HFFc6 (cell line): ENCODE data around the gene RAB11FIP4. TPM values are rescaled to one million over a fixed set of nuclear protein-coding genes. Genes with fewer than 3 reads are reported as not detected.

ENCODE experiments used
- DNase-seq: peaks from one replicate; pipeline ENCODE4 v3.0.0-alpha.2; 2018
- H3K27ac Mint-ChIP-seq: 2 replicates; pipeline ENCODE4 v1.8.0; 2020; ENCODE audit warnings: mild to moderate bottlenecking, mixed read lengths
- H3K27me3 Mint-ChIP-seq: 2 replicates; pipeline ENCODE4 v1.8.0; 2021; ENCODE audit warnings: mild to moderate bottlenecking, moderate library complexity, mixed read lengths; ENCODE audit not compliant: insufficient read depth
- H3K36me3 Mint-ChIP-seq: 2 replicates; pipeline ENCODE4 v1.8.0; 2021; ENCODE audit warnings: low read depth, mixed read lengths
- H3K4me1 Mint-ChIP-seq: 2 replicates; pipeline ENCODE4 v1.8.0; 2020; ENCODE audit warnings: low read depth, mixed read lengths
- H3K4me3 Mint-ChIP-seq: 2 replicates; pipeline ENCODE4 v1.8.0; 2020; ENCODE audit warnings: mild to moderate bottlenecking, moderate library complexity, mixed read lengths
- H3K9me3 Mint-ChIP-seq: 2 replicates; pipeline ENCODE4 v1.8.0; 2020; ENCODE audit warnings: mild to moderate bottlenecking, mixed read lengths
- total RNA-seq, 6 experiments: library from RNA; stranded (reverse); fragmentation: NEBNext Ultra II Directional; extraction: Animal tissue kit (Norgen Biotek cat#: 25700); gene quantifications; 2 replicates in 1 of 6; 3 replicates in 5 of 6; pipeline ENCODE4 v1.2.3, GENCODE V29; 2021
- TF ChIP-seq, protein P1 (sequence below): fragments of 200-600 bp; sonication (generic); IDR thresholded peaks from 2 replicates; pipeline ENCODE4 v1.5.0; 2021; ENCODE audit warnings: antibody characterized with exemption, mild to moderate bottlenecking

The RAB11FIP4 gene
- total RNA-seq, 6 experiments from 2014 or later = 0.02 to 0.38 (median 0.09) TPM

DNA sequence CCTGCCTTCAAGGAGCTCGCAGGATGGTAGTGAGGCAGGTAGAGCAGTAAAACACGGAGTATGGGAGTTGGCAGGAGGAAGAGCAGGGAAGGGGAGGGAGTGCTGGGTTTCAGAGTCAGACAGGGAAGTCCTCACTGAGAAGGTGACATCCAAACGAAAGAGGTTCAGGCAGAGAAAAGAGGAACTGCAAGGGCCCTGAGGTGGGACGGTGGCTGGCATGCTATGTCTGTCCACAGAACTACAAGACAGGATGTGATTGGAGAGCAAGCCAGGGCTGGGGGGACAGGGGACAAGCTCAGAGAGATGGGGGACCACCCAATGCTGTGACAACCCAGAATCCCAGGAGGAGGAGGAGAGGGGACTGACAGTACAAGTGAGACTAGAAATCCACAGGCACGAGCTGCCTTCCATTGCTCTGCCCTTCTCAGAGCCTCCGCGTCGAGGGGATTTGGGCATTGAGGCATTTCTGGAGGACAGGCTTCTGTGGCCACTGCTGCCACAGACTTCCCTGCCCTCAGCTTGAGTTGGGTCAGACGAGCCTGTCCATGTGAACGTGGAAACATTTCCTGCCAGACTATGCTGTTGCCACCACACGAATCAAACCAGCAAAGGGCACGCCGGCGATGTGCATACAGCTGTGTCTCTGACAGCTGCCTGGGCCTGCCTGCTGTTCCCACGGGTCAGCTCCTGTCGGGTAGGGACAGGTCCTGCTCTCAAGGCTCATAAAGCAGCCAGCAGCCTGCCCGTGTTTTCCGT is 100.1 kb downstream of the RAB11FIP4 start:
- no peaks in the 10 kb centered on the region for H3K9me3 Mint-ChIP-seq
- peaks cover 13% of the 10 kb centered on the region for H3K4me1 Mint-ChIP-seq
- H3K27ac Mint-ChIP-seq = no peak overlapping the region
- H3K4me3 Mint-ChIP-seq = no peak overlapping the region
- TF ChIP-seq, protein P1, sequence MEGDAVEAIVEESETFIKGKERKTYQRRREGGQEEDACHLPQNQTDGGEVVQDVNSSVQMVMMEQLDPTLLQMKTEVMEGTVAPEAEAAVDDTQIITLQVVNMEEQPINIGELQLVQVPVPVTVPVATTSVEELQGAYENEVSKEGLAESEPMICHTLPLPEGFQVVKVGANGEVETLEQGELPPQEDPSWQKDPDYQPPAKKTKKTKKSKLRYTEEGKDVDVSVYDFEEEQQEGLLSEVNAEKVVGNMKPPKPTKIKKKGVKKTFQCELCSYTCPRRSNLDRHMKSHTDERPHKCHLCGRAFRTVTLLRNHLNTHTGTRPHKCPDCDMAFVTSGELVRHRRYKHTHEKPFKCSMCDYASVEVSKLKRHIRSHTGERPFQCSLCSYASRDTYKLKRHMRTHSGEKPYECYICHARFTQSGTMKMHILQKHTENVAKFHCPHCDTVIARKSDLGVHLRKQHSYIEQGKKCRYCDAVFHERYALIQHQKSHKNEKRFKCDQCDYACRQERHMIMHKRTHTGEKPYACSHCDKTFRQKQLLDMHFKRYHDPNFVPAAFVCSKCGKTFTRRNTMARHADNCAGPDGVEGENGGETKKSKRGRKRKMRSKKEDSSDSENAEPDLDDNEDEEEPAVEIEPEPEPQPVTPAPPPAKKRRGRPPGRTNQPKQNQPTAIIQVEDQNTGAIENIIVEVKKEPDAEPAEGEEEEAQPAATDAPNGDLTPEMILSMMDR = no peak
- H3K36me3 Mint-ChIP-seq = no peaks in the 10 kb centered on the region
- no peak for DNase-seq
- peaks cover 45% of the 10 kb centered on the region for H3K27me3 Mint-ChIP-seq

DNA sequence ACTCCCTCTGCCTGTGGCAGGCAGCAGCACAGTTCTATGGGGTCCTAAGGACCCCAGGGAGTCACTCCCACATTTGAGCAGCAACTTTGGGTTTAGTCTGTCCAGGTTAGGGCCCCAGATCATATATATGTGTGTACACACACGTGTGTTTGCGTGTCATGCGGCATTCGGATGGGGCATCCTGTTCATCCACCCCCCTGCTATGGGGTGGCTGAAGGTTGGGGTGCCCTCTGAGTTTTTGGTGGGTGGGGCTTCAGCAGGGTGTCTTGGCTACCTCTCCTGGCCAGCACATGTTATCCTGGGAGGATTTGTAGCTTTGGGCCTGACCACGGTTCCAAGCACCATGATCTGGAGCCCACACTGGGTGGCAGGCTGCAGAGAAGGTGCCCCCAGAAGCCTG is 100.7 kb downstream of the RAB11FIP4 start:
- H3K36me3 Mint-ChIP-seq = no peaks in the 10 kb centered on the region
- H3K27ac Mint-ChIP-seq = no peak overlapping the region
- peaks cover 8% of the 10 kb centered on the region for H3K4me1 Mint-ChIP-seq
- TF ChIP-seq, protein P1 = no peak
- H3K4me3 Mint-ChIP-seq = no peak overlapping the region
- H3K9me3 Mint-ChIP-seq = no peaks in the 10 kb centered on the region
- no peak for DNase-seq
- H3K27me3 Mint-ChIP-seq = peaks cover 45% of the 10 kb centered on the region

DNA sequence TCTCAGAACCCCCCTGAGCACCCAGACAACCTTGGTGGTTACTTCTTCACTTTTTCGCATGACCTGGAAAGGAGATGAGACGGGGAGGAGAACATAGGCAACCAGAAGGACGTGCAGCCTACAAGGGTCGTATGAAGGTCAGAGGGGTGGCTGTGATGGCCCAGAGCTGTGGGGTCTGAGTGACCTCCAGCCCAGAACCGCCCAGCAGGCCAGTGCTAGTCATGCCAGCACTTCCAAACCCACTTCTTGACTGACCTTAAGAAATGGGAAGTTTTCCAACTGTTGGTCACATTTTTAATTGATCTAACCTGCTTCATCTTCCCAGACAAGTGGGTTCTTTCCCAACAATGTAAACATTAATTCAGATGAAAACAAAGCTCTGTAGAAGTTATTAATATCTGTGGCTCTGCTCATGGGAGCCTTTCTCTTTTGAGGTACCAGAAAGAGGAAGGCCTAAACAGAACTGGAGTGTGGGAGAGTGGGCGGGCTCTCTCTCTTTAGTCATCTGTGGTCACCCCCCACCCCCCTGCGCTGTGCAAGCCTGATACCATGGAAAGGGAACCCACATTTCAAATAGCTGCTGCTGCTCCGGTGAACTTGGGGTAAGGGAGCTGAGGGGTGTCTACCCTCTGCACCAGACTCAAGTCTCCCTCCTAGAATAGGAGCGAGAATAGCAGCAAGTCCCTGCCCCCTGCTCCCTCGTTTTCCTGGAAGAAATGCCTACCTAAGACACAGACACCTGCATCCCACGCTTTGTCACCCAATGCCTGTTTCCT is 101.6 kb downstream of the RAB11FIP4 start:
- peaks cover 45% of the 10 kb centered on the region for H3K27me3 Mint-ChIP-seq
- DNase-seq = no peak
- no peak overlapping the region for H3K27ac Mint-ChIP-seq
- TF ChIP-seq, protein P1 = no peak
- H3K36me3 Mint-ChIP-seq = no peaks in the 10 kb centered on the region
- no peaks in the 10 kb centered on the region for H3K9me3 Mint-ChIP-seq
- H3K4me1 Mint-ChIP-seq = peaks cover 5% of the 10 kb centered on the region; the same call in 1 of the 2 replicates
- H3K4me3 Mint-ChIP-seq = no peak overlapping the region

DNA sequence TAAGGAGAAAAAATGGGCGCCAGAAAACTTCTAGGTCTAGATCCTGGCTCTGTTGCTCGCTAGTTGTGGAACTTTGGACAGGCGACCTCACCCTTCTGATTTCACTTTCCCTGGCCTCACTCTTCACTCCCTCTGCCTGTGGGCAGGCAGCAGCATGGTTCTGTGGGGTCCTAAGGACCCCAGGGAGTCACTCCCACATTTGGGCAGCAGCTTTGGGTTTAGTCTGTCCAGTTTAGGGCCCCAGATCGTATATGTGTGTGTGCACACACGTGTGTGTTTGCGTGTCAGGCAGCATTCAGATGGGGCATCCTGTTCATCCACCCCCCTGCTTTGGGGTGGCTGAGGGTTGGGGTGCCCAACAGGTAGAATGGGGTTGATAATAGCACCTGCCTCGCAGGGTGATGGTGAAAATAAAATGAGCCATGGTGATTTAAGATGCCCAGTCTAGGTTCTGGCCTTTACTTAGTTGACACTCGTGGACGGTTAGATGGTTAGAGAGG is 102.2 kb downstream of the RAB11FIP4 start:
- no peaks in the 10 kb centered on the region for H3K9me3 Mint-ChIP-seq
- no peaks in the 10 kb centered on the region for H3K36me3 Mint-ChIP-seq
- no peak overlapping the region for H3K27ac Mint-ChIP-seq
- no peak overlapping the region for H3K4me3 Mint-ChIP-seq
- DNase-seq = no peak
- TF ChIP-seq, protein P1 = no peak
- peaks cover 5% of the 10 kb centered on the region; the same call in 1 of the 2 replicates for H3K4me1 Mint-ChIP-seq
- peaks cover 50% of the 10 kb centered on the region for H3K27me3 Mint-ChIP-seq

DNA sequence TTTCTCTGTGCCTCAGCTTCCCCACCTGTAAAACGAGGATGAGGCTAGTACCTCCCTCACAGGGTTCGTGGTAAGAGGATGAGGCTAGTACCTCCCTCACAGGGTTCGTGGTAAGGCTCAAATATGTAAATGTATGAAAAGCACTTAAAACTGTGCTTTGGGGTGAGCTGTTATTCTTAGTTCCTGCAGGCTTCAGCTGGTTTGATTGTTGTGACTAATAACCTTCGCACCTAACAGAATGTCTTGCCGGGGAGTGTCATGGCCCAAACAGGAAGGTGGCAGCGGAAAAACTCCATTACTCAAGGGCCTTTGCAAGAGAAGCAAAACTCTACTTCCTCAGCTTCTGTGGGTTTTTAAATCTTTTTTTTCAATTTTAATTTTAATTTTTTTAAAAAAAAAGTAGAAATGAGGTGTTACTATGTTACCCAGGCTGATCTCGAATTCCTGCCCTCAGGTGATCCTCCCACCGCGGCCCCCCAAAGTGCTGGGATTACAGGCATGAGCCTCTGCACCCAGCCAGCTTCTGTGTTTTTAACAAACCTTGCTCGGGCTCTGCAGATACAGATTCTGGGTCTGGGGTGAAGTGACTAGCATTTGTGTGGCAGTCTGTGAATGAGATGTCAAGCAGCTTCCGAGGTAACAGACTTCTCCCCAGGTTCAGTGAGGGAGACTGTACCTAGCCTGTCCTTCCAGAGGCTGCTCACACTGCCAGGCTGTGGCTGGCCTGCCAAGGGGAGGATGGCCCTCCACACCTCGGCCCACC is 103.0 kb downstream of the RAB11FIP4 start:
- Mint-ChIP-seq H3K9me3 (no peaks in the 10 kb centered on the region), H3K27ac (no peak overlapping the region), H3K27me3 (peaks cover 45% of the 10 kb centered on the region), H3K36me3 (no peaks in the 10 kb centered on the region), H3K4me3 (no peak overlapping the region), H3K4me1 (peaks cover 6% of the 10 kb centered on the region)
- TF ChIP-seq, protein P1 = no peak
- no peak for DNase-seq
